BE2C (cell line): ENCODE data around the gene CTNND1.

Experiments used
- DNase-seq: peaks from one replicate; pipeline ENCODE4 v3.0.0-alpha.2; 2020
- H3K27me3 ChIP-seq: fragments of 250-450 bp; sonication (Bioruptor Pico); 2 replicates; pipeline ENCODE4 v1.5.1; 2020; ENCODE audit warnings: mild to moderate bottlenecking
- H3K36me3 ChIP-seq: fragments of 250-450 bp; sonication (Bioruptor Pico); 2 replicates; pipeline ENCODE4 v1.5.1; 2020; ENCODE audit warnings: mild to moderate bottlenecking
- H3K4me1 ChIP-seq: fragments of 250-450 bp; sonication (Bioruptor Pico); 2 replicates; pipeline ENCODE4 v1.5.1; 2020
- H3K4me3 ChIP-seq: 2 replicates; pipeline ENCODE4 v1.5.1; 2011; ENCODE audit warnings: low read depth, low read length
- H3K9me3 ChIP-seq: fragments of 250-450 bp; sonication (Bioruptor Pico); 2 replicates; pipeline ENCODE4 v1.5.1; 2020
- CTCF ChIP-seq: IDR thresholded peaks from 2 replicates; pipeline ENCODE4 v1.5.1; 2012; ENCODE audit warnings: mild to moderate bottlenecking, low read depth, low read length

CTNND1 gene

GRCh38 chr11:57786436-57786835, 24.8 kb downstream of the CTNND1 start:
- Histone ChIP-seq H3K4me3 (no peak overlapping the region), H3K4me1 (no peaks in the 10 kb centered on the region), H3K9me3 (no peaks in the 10 kb centered on the region), H3K27me3 (no peaks in the 10 kb centered on the region), H3K36me3 (no peaks in the 10 kb centered on the region)
- no peak for DNase-seq
- no peak for TF ChIP-seq CTCF

- Histone ChIP-seq H3K4me3 (no peak overlapping the region), H3K4me1 (no peaks in the 10 kb centered on the region), H3K36me3 (no peaks in the 10 kb centered on the region), H3K27me3 (no peaks in the 10 kb centered on the region), H3K9me3 (no peaks in the 10 kb centered on the region)
- TF ChIP-seq CTCF, result no peak
- no peak for DNase-seq
These were observed 25.5 kb downstream of the CTNND1 start for GRCh38 chr11:57787006-57787604.

- no peaks in the 10 kb centered on the region for H3K27me3 ChIP-seq
- H3K4me3 ChIP-seq, result no peak overlapping the region
- no peaks in the 10 kb centered on the region for H3K9me3 ChIP-seq
- no peak for TF ChIP-seq CTCF
- H3K36me3 ChIP-seq, result no peaks in the 10 kb centered on the region
- DNase-seq, result no peak
- H3K4me1 ChIP-seq, result no peaks in the 10 kb centered on the region
These were observed 26.5 kb downstream of the CTNND1 start for GRCh38 chr11:57787920-57788702.

DNA sequence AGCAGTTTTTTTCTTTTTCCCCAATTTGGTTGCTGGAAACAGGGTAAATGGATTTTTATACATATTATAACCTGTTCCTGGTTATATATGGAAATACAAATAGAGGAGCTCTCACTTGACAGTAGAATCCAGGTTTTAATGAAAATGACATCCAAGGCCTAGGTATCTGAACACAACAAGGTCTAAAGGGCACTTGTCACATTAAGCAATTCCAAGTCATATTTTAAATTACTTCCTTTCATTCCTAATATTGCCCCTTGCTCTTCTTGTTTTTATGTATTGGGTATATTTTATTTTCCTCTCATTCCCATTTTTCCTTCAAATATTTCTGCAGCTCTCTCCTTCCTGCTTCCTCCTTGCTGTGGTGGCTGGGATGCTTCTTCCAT, 27.1 kb downstream of the CTNND1 start:
- Histone ChIP-seq H3K27me3 (no peaks in the 10 kb centered on the region), H3K4me3 (no peak overlapping the region), H3K4me1 (no peaks in the 10 kb centered on the region), H3K9me3 (no peaks in the 10 kb centered on the region), H3K36me3 (no peaks in the 10 kb centered on the region)
- no peak for TF ChIP-seq CTCF
- DNase-seq, result no peak

DNA sequence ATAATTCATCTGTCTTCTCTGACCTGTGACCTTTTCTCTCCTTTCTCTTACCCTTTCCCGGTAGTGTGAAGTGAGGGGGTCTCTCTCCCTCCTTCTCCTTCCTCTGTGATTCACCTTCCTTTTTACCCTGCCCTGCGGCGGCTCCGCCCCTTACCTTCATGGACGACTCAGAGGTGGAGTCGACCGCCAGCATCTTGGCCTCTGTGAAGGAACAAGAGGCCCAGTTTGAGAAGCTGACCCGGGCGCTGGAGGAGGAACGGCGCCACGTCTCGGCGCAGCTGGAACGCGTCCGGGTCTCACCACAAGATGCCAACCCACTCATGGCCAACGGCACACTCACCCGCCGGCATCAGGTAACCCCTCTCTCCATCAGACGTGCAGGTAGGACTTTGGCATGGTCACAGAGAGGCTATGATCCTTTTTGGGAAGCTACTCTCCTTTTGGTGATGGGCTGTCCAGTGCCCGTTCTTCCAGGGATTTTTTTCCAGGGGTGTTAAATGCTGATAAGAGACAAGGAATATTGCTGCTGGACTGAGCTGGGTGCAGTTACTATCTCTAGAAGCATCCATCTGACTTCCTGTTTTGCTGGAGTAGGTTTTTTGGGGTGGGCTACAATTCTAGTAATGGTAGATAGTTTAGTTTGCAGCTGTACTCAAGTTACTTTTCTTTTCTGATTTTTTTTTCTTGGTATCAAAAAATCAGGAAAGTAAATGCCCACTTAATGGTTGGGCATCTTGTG, 29.9 kb downstream of the CTNND1 start:
- TF ChIP-seq CTCF, result no peak
- no peak for DNase-seq
- H3K36me3 ChIP-seq, result 0 out of 2 replicates have a peak, but pooled peaks cover 2% of the 10 kb centered on the region
- H3K4me1 ChIP-seq, result no peaks in the 10 kb centered on the region
- no peaks in the 10 kb centered on the region for H3K27me3 ChIP-seq
- no peak overlapping the region for H3K4me3 ChIP-seq
- no peaks in the 10 kb centered on the region for H3K9me3 ChIP-seq

DNA sequence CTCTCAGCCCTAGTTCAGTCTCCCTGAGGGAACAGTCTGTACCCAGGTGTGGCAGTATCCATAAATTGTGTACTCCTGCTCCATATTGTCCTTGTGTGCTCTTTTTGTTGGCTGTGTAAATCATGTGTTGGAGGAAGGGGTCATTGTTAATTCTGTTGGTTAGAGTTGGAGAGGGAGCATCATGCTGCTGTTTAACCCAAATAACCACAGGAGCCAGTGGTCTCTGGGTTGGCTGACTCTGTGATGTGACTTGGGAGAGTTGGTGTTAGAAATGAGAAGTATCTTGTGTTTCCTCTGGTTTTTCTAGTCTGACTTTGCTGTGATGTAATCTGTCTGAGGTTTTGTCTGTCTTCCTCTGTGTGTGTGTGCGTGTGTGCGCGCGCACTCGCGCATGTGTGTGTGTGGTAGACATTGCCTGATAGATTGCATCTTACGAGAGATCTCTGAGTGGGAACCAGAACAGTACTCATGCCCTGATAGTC, 30.5 kb downstream of the CTNND1 start:
- no peaks in the 10 kb centered on the region for H3K4me1 ChIP-seq
- 0 out of 2 replicates have a peak, but pooled peaks cover 4% of the 10 kb centered on the region for H3K36me3 ChIP-seq
- H3K4me3 ChIP-seq, result no peak overlapping the region
- no peak for TF ChIP-seq CTCF
- H3K27me3 ChIP-seq, result no peaks in the 10 kb centered on the region
- no peak for DNase-seq
- H3K9me3 ChIP-seq, result no peaks in the 10 kb centered on the region
